Endodermal cell (in vitro differentiated cells): Measurements from ENCODE around the gene IRX2. TPM values are rescaled to one million over a fixed set of nuclear protein-coding genes. Genes with fewer than 3 reads are reported as not detected.

Experiments
- DNase-seq: peaks from one replicate; pipeline ENCODE4 v3.0.0-alpha.2; 2017
- H3K27ac ChIP-seq: 2 replicates; pipeline ENCODE4 v1.5.1; 2013; ENCODE audit warnings: mild to moderate bottlenecking, low read depth, low read length, moderate library complexity
- H3K27me3 ChIP-seq: 2 replicates; pipeline ENCODE4 v1.6.1; 2013; ENCODE audit warnings: mild to moderate bottlenecking, low read length, moderate library complexity; ENCODE audit not compliant: insufficient read depth, control insufficient read depth, poor library complexity, severe bottlenecking
- H3K36me3 ChIP-seq: 2 replicates; pipeline ENCODE4 v1.7.0; 2013; ENCODE audit warnings: mild to moderate bottlenecking, low read length, moderate library complexity; ENCODE audit not compliant: control insufficient read depth, insufficient read depth
- H3K4me1 ChIP-seq: one replicate; pipeline ENCODE4 v1.7.0; 2013; ENCODE audit warnings: low read length; ENCODE audit not compliant: control insufficient read depth, insufficient read depth
- H3K4me3 ChIP-seq: 2 replicates; pipeline ENCODE4 v1.5.1; 2013; ENCODE audit warnings: mild to moderate bottlenecking, low read length, moderate library complexity
- H3K9ac ChIP-seq: 2 replicates; pipeline ENCODE4 v1.6.1; 2013; ENCODE audit warnings: mild to moderate bottlenecking, low read length, moderate library complexity; ENCODE audit not compliant: poor library complexity, severe bottlenecking; ENCODE audit errors: extremely low read depth
- H3K9me3 ChIP-seq: 2 replicates; pipeline ENCODE4 v1.6.1; 2013; ENCODE audit warnings: mild to moderate bottlenecking, low read length, moderate library complexity; ENCODE audit not compliant: control insufficient read depth
- H3K27ac Mint-ChIP-seq: 2 replicates; pipeline ENCODE4 v1.8.0; 2020; ENCODE audit warnings: mixed read lengths
- H3K27me3 Mint-ChIP-seq: 2 replicates; pipeline ENCODE4 v1.8.0; 2021; ENCODE audit warnings: mild to moderate bottlenecking, mixed read lengths; ENCODE audit not compliant: insufficient read depth
- H3K36me3 Mint-ChIP-seq: 2 replicates; pipeline ENCODE4 v1.8.0; 2020; ENCODE audit warnings: low read depth, mixed read lengths
- H3K4me1 Mint-ChIP-seq: 2 replicates; pipeline ENCODE4 v1.8.0; 2020; ENCODE audit warnings: mixed read lengths
- H3K4me3 Mint-ChIP-seq: 2 replicates; pipeline ENCODE4 v1.8.0; 2020; ENCODE audit warnings: mild to moderate bottlenecking, moderate library complexity, mixed read lengths
- H3K9me3 Mint-ChIP-seq: 2 replicates; pipeline ENCODE4 v1.8.0; 2020; ENCODE audit warnings: mild to moderate bottlenecking, mixed read lengths
- CTCF ChIP-seq: fragments of 200-600 bp; sonication (generic); conservative IDR thresholded peaks from 2 replicates; pipeline ENCODE4 v1.5.0; 2021; ENCODE audit warnings: antibody characterized with exemption, mild to moderate bottlenecking
- WGBS, 2 experiments: methylation state at CpG; one replicate each; pipeline versions ENCODE4 v1.1.5 to v1.1.7; 2013; ENCODE audit warnings: missing lambda C conversion rate in 2 of 2, mixed read lengths in 1 of 2; ENCODE audit not compliant: insufficient coverage in 1 of 2, insufficient read length in 1 of 2; 5-methylcytosine and 5-hydroxymethylcytosine counted together
- long read RNA-seq, 4 experiments: library from polyadenylated mRNA in 2 of 4; library from RNA in 1 of 4; library from capped mRNA in 1 of 4; stranded (forward) in 3 of 4; unstranded in 1 of 4; transcript quantifications; one replicate each; pipeline ENCODE4 v2.0.0, GENCODE V29; 2020 to 2021; ENCODE audit warnings: inconsistent platforms in 1 of 4
- polyA plus RNA-seq, 2 experiments: library from polyadenylated mRNA; stranded (reverse); fragments of 50-300 nt; gene quantifications; one replicate each; pipeline ENCODE4 v1.2.3, GENCODE V29; 2013
- total RNA-seq, 2 donors: library from RNA; stranded (reverse); fragmentation: NEBNext Ultra II Directional in 1 of 2; extraction: Animal tissue kit (Norgen Biotek cat#: 25700) in 1 of 2; gene quantifications; 2 replicates in 1 of 2; 3 replicates in 1 of 2; pipeline ENCODE4 v1.2.1, GENCODE V29; 2021

IRX2 gene
- total RNA-seq, result 1 to 10 TPM; 4.2 to 6.9 TPM
- polyA plus RNA-seq (2013, experiment 1 of 2), result 67.3 TPM
- 57.3 TPM for polyA plus RNA-seq (2013, experiment 2 of 2)
- long read RNA-seq, experiment 1, result 0 reads
- long read RNA-seq, experiment 2, partial matches to known transcripts, result 2 of 7 reads
- long read RNA-seq, experiment 2, other reads (novel, unspliced or antisense), result 1 of 7 reads
- long read RNA-seq, experiment 3, result 0 reads
- long read RNA-seq, experiment 4, result 0 reads

GRCh38 chr5:2751592-2752021 is at the start of gene IRX2:
IRX2 (minus strand) TSS chr5:2751677; CDS start chr5:2751413, 264 bp downstream.
- peaks cover 44% of the 10 kb centered on the region for H3K27me3 ChIP-seq
- H3K36me3 ChIP-seq, result peaks cover 5% of the 10 kb centered on the region
- 0% methylated on average over 12 to 53 of the region's 53 CpGs for WGBS, 2 experiments
- peak within 1 kb of the TSS; percentile 71 for H3K9ac ChIP-seq
- H3K27me3 Mint-ChIP-seq, result peaks cover 65% of the 10 kb centered on the region
- peak within 1 kb of the TSS; percentile 85 for H3K4me3 ChIP-seq
- TF ChIP-seq CTCF, result no peak
- H3K4me1 ChIP-seq, result peaks cover 4% of the 10 kb centered on the region
- no peaks in the 10 kb centered on the region for H3K9me3 ChIP-seq
- peak within 1 kb of the TSS; percentile 61 for H3K27ac Mint-ChIP-seq
- H3K36me3 Mint-ChIP-seq, result peaks cover 18% of the 10 kb centered on the region
- H3K4me1 Mint-ChIP-seq, result peaks cover 21% of the 10 kb centered on the region
- peak within 1 kb of the TSS; percentile 44 for H3K27ac ChIP-seq
- peak within 1 kb of the TSS; percentile 67 for H3K4me3 Mint-ChIP-seq
- DNase-seq, result peak; percentile 96
- peaks cover 8% of the 10 kb centered on the region for H3K9me3 Mint-ChIP-seq

DNA sequence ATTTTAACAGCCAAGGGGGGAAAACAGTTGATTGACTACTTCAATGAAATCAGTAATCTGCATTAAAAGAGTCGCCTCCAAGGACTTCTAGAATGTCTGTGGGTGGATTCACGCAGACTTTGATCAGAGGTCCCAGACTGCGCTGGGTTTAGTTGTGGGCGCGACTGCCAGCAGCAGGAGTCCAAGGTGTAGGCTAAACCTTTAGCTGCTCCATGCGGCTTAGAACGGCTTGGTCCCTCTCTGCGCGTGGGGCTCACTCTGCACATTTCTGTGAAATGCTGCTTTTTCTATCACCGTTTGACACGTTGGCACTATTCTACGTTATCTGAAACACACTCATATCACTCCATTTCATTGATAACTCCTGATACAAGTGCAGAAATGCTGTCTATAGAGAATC is 48.6 kb upstream of the IRX2 start:
- TF ChIP-seq CTCF, result no peak
- Mint-ChIP-seq H3K27me3 (no peaks in the 10 kb centered on the region), H3K4me1 (no peaks in the 10 kb centered on the region), H3K27ac (no peak overlapping the region), H3K36me3 (no peaks in the 10 kb centered on the region), H3K4me3 (no peak overlapping the region), H3K9me3 (no peaks in the 10 kb centered on the region)
- H3K27ac ChIP-seq, result no peak overlapping the region
- no peaks in the 10 kb centered on the region for H3K9me3 ChIP-seq
- 87 to 88% methylated on average over 11 to 12 of the region's 12 CpGs for WGBS, 2 experiments
- no peaks in the 10 kb centered on the region for H3K36me3 ChIP-seq
- H3K4me1 ChIP-seq, result no peaks in the 10 kb centered on the region
- no peaks in the 10 kb centered on the region for H3K27me3 ChIP-seq
- no peak overlapping the region for H3K9ac ChIP-seq
- H3K4me3 ChIP-seq, result no peak overlapping the region
- no peak for DNase-seq

GRCh38 chr5:2797981-2798380 is 46.5 kb upstream of the IRX2 start:
- 93% methylated on average over 2 of the region's 2 CpGs; no CpG with 5 or more reads in 1 of the 2 experiments for WGBS, 2 experiments
- Histone ChIP-seq H3K36me3 (no peaks in the 10 kb centered on the region), H3K9ac (no peak overlapping the region), H3K9me3 (peaks cover 3% of the 10 kb centered on the region), H3K27me3 (no peaks in the 10 kb centered on the region), H3K27ac (no peak overlapping the region), H3K4me3 (no peak overlapping the region), H3K4me1 (no peaks in the 10 kb centered on the region)
- H3K9me3 Mint-ChIP-seq, result peaks cover 4% of the 10 kb centered on the region
- TF ChIP-seq CTCF, result no peak
- DNase-seq, result no peak
- H3K36me3 Mint-ChIP-seq, result no peaks in the 10 kb centered on the region
- H3K27ac Mint-ChIP-seq, result no peak overlapping the region
- H3K4me3 Mint-ChIP-seq, result no peak overlapping the region
- H3K4me1 Mint-ChIP-seq, result no peaks in the 10 kb centered on the region
- no peaks in the 10 kb centered on the region for H3K27me3 Mint-ChIP-seq
